Right lung (tissue), 5 donors: ENCODE data around the gene GRPEL2. TPM values are rescaled to one million over a fixed set of nuclear protein-coding genes. Genes with fewer than 3 reads are reported as not detected.
"Not testable (repeated sequence)": the region's sequence is repeated elsewhere in the genome, so short reads cannot be mapped to it uniquely, and the experiment has no call there.

Experiments used
- DNase-seq, 2 donors: peaks; one replicate each; pipeline ENCODE4 v3.0.0-alpha.2; 2013
- polyA plus RNA-seq, 5 donors: library from polyadenylated mRNA; unstranded; fragments of 120-200 nt; gene quantifications; one replicate each; pipeline versions ENCODE4 v1.2.1 to v1.2.3, GENCODE V29; 2013; ENCODE audit warnings: inconsistent platforms in 1 of 5, low replicate concordance in 1 of 5; ENCODE audit not compliant: insufficient read length in 5 of 5, insufficient read depth in 1 of 5

The GRPEL2 gene
- polyA plus RNA-seq, 5 donors = 14.8 to 30.8 (median 24.5) TPM

DNA sequence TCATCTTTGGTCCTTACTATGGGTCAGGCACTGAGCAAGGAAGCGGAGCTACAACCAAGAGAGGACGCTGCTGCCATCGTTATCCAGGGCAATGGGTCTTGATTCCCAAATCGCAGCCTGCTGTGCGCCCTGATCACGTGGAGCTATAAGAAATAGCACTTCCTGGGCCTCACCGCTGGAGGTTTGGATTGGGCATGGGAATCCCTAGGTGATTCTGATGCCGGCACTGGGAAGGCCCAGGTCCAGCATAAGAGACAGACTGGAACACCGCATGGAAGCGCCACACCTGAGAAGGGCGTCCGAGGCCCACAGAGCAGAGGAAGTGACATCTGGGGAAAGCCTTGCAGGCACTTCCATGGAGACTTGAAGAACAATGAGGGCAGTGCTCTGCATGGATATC is 30.8 kb downstream of the GRPEL2 start:
- DNase-seq = no peak

DNA sequence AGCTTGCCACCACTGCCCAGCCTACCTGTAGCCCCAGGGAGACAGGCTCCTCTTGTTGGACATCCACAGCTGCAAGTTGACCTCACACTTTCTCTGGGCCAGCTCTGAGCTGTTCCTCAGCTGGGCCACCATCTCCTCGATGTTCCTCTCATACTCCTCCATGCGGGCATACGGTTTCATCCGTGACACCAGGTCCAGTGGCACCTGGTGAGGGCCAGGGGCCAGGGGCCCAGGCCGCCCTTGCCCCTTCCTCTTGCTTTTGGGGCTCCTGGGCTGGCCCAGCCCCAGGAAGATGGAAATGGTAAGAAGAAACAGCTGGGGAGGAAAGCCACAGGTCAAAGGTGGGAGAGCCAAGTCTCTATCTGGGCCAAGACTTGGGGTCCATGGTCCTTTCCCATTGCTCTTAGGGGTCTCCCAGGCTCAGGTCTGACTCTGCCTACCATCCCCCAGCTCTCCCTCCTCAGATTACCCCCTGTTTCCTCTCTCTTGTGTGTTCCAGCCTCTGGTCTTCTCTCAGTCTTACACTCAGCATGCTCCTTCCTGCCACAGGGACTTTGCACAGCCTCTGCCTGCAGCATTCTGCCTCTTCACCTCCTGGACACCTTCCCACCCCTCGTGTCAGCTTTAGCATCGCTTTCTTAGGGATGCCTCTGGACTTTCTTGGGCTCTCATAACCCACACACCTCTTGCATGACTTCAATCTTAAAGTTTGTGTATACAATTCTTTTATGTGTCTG is 31.6 kb downstream of the GRPEL2 start:
- DNase-seq = no peak

DNA sequence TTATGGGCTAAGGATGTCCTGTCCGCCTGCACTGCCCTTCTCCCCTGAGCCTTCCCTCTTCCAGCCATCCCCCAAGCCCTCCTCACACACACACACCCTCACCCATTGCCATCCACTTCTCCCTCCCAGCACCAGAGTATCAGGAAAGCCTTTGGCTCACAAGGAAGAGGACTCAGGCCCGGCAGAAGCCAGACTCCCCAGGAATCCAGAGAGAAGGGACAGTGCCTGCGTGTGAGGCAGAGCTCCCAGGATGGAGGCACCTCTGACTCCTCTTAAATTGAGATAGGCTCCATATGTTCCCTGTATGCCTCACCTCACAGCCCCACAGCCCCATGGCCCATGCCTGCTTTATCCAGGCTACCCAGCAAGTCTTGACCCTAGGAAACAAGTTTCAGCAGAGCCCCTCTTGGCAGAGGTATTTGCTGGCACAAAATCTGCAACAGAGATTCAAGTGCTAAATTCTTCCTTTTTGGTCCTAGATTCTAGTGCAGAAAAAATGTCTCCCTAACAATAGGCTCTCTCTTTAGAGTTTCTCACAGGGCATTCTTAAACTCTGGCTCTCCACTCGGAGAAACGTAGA is 33.0 kb downstream of the GRPEL2 start:
- no peak for DNase-seq

DNA sequence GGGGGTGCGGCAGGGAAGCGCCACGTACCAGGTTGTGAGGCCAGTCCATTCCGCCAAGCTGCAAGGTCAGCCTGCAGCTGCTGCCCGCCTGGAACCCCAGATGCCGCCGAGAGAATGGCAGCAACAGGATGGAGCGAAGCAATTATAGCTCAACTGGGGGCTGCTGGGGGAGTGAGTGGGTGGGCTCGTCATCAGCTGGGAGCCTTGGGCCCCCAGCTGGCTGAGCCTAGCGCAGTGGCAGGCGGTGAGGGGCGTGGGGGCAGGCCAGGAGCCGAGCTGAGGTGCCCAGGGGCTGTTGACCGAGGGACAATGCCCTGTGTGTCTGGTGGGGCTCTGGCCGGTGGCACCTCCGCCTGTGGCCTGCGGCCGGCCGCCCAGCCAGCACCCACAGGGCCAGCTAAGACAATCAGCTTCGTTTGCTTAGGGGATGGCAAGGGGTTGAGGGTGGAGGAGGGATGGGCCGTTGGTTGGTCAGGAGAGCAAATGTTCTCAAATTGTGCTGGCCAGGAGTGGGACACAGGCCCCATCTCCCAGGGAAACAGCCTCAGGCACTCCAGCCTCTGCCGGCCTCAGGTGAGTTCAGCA is 34.0 kb downstream of the GRPEL2 start, which contains the start of gene IL17B:
Gene IL17B, minus strand, starts transcription at position 116 of the 585 bp plus-strand sequence. Its CDS starts 67 bp downstream, at position 49.
- no peak for DNase-seq

DNA sequence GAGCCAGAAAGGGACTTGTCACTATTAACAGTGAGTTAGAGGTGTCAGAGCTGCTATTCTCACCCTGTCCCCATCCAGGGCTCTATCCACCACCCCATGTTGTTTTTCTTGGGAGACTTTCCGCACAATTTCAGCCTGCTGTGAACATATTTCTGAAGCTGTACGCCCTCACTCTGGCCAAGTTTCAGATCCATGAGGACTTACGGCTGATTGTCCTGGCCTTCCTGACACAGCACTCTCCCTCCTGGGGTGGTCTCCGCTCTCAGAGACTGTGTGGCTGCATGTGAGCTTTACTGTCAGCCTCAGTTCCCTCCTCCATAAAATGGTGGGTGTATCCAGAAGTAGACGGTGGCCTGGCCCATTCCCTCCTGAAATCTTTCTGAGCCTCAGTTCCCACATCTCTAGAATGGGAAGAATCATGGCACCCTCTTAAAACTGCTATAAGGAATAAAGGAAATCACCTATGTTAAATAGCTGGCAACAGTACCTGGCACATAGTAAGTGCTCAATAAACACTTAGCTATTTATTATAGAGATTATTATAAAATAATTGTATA is 34.6 kb downstream of the GRPEL2 start:
- DNase-seq = no peak

DNA sequence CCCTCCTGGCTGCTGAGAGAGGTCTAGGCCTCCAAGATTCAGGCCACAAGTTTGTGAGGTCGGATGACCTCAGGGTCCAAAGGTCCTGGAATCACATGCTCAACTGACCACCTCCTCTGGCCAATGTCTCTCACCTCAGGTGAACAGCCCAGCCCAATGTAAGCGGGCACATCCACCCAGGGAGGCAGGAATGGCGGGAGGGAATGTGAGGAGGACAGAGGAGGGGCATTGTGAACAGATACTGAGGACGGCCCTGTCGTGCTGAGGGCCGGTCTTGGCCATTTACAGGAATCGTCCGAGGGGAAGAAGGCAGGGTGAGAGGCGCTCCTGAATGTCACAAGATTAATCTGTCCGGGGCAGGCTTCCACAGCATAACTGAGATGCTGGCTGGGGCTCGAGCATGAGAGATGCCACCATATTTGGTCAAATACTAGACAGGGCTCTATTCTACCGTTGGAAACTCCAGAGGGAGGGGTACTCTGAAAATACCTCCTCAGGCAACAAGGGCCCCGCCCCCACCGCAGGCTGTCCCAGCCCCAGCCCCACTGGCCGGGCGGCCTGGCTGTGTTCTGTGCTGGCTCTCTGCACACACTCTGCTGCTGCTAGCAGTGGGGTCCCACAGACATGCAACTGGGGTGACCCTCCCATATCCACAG is 35.3 kb downstream of the GRPEL2 start:
- no peak for DNase-seq

DNA sequence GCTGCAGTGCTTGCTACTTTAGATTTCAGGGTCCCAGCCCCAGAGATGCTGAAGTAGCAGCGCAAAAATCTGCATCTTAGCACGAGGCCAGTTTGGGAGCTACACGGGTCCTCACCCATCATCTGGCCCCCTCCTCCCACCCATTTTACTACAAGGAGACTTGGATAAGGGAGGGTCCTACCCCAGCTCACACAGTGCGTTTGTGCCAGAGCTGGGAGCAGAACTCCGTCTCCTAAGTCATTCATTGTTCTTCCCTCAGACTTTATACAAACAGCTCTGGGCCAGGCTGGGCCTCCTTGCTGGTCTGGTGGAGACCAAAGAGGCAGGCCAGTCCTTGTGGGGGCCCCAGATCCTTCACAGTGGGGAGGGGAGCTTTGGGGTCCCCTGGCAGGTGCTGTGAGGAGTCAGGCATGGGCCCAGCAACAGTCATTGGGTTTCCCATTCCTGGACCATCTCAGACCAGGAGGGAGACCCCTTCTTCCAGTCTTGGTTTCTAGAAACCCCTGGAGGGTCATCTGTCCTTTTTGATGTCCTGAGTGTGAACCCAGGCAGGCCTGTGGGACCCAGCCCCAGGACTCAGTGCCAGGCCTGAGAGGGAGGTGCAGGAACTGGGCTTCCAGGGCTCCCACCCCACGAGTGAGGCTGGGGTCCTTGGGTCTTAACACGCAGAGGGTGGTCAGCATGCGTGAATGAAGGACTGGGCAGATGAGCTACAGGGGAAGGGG is 36.1 kb downstream of the GRPEL2 start:
- DNase-seq = no peak

DNA sequence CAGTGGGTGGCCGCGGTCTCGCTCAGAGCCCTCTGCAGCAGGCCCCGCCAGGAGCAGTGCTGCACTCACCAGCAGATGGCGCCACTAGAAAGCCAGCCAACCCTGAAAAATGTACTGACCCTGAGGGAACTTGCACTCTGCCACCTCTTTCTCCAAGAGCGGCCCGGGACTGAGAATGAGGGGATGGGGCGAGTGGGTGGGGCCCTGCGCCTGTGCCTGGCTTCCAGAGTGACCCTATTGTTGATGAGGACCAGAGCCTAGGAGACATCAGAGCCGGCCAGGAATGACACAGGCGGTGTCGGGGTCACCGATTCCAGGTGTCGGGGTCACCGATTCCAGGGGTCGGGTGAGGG is 36.7 kb downstream of the GRPEL2 start:
- peak in 1 of 2 donors; percentile 79 for DNase-seq

DNA sequence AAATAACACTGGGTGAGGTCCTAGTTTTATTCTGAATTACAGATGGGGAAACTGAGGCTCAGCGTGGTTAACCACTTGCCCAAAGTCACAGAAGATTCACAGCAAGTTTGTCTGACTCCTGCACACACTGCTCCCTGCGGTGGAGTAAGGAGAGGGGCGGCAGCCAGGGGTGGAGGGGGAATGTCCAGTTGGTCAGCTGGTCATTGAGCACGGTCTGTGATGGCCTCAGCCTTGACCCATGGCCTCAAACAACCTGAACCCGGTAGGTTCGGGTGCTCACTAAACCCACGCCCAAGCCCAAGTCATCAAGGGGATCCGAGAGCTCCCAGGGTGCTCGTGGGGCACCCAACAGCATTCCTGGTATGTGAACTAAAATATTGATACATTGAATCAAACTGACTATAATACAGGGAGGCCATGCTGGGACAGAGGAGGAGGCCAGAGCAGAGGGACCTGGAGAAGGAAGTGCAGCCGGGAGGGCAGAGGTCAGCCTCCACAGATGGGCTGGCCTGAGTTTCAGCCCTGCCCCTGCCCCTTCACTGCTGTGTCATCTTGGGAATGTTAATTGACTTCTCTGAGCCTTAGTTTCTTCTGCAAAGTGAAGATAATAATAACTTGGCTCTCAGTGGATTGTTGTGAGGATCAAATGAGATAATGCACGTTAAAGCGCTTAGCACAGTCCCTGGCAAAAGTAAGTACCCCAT is 37.4 kb downstream of the GRPEL2 start:
- no peak for DNase-seq

DNA sequence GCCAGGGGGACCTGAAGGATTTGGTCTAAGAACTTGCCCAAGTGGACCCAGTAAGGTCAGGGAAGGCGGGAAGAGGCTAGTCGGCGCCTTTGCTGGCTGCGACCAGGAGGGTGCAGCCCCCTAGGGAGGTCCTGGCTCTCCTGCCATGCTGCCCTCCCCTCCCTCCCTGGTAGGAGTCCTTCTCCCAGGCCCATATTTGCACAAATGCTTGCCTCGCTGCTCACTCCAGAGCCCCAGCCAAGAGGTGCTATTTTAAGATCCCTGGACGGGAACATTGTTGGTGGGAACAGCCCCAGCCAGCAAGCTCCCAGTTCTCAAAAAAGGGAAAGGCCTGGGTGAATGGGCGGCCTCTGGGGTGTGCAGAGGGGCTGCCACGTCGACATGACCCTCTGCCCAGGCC is 38.1 kb downstream of the GRPEL2 start:
- DNase-seq = no peak

DNA sequence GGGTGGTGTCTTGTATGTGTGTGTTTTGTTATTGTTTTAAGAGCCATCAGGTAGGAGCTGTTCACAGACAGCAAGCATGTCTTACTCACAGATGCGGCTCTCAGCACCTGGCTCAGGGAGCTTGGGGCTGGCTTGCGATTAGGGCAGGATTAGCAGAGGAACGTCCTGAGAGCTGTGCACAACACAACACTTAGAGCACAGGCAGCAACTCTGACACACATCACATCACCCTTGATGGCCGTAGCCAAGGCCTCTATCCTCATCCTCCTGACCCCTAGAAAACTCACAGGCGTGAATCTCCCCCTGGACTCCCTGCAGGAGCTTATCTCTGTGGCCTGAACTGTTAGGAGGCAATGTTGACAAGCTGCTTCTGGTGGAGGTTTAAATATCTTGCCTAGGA is 40.9 kb downstream of the GRPEL2 start:
- no peak for DNase-seq

DNA sequence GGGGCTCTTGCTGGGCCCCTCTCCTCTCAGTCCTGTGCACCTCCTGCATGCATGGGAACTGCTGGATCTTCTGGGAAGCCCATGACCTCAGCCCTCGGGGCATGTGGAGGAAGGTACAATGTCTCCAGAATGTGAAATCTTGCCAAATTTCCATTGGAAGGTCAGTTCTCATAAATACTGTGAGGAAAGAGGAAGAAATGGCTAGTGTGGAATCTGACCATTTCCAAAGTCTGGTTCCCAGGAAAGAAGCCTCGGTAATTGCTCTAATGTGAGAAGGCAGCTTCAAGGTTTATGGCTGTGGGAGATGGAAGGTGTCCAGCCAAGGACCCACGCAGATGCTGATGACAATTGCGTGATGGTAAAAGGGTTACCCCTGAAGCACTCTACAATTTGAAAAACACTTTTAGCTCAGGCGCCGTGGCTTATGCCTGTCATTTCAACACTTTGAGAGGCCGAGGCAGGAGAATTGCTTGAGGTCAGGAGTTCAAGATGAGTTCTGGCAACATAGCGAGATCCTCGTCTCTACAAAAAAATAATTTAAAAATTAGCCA is 41.9 kb downstream of the GRPEL2 start:
- no peak for DNase-seq

DNA sequence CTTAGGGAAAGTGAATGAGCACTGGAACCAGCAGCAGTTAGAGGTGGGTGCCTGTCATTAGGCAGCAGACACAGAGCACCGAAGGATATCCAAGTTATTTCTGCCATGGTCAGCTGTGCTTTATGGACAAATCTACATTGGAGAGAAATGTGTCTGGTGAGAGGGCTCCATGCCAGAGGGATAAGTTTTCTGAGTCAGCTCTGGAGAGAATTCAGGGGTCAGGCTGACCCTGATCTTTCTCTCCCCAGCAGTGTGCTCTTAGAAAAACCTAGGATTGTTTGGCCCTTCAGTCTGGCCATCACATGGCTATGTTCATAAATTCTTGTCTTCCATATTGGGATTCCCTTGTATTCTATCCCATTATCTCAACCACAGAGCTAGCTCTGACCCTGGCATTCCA is 42.7 kb downstream of the GRPEL2 start:
- DNase-seq = no peak

DNA sequence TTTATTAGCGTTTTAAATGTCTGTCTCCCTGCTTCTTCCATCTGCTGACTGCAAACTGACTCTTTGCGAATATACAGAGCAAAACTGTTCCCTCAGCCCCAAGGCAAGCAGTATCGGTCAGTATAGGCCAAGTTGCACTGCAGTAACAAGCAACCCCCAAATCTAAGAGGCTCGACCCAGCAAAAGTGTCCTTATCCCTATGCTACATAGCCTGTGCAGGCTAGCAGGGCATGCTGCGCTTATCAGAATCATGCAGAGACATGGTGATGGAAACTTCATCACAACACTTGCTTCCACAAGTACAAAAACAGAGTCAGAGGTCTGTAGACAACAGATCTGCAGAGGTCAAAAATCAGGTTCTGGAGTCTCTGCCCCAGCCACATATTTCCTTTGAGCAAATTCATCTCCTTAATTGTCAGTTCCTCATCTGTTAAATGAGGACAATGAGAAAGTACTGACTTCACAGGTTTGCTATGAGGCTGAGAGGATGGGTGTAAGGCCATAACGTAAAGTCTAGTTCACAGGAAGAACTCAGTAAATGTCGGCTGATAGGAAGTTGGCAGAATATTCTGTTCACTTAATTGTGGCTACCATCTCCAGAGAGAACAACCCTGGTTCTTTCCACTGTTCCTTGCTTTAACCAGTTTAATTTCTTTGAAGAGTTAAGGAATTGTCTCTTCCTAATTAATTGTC is 43.3 kb downstream of the GRPEL2 start:
- DNase-seq = no peak

DNA sequence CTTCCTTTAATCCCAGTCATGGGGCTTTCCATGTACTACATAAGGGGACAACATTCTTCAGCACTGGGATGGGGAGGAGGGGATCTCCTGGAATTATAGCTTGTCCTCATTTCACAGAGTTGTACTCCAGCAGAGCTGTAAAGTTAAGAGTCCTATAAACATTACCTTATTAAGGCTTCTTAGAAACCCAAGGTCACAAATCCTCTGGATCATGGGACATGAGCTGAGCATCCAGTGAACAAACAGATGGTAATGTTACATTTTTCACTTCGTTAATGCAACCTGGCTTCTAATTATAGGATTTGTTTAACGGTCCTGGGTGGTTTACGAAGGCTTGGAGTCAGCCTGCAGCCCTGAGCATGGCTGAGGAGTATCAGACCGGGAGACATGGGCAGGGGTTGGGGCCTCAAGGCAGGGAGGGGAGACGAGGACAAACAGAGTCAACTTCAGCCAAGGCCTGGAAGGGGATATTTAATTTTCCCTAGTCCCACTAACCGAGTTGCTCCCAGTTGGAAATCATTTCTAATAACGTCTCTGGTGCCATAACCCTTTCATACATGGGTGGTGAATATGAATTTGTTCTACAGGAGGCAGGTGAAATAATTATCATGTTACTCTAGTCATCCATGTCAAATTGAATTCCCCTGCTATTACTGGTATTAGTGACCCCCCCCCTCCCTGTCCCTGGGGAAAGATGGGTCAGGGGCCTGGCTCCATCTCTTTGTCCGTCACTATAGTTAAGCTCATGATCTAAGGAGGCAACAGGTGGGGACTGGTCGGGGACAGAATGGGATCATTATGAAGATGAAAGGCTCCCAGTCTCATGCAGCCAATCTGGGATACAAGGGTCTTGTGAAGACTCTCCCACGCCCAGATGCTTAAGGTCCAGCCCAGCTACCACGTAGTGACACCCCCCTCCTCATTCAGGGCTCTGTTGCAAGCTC is 44.5 kb downstream of the GRPEL2 start:
- no peak for DNase-seq

DNA sequence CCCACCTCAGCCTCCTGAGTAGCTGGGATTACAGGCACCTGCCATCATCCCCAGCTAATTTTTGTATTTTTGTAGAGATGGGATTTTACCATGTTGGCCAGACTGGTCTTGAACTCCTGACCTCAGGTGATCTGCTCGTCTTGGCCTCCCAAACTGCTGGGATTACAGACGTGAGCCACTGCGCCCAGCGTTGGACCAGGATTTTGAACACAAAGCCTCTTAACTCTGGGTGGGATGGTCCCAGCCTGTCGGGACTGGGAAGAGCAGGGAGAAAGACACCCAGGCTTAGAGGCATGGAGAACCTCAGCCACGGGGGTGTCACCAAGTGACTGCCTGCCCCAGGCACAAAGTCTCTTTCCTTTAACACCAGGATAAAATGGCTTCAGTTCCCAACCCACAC is 45.8 kb downstream of the GRPEL2 start:
- DNase-seq = not testable (repeated sequence)

DNA sequence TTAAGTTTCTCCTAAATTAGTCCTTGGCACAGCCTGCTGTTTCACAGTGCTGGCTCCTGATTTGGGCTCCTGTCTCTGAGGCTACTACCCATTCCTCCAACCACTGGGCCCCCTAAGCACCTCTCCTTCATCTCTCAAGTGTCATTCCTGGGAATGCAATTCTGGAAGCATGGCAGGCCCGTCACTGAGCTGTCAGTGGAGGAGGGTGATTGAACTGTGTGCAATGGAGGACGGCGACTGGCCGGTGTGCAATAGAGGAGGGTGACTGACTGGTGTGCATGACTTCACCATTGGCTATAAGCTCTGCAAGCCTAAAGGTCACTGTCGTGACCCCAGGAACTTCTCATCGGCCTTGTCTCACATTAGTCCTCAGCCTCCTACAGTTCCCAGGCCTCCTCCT is 46.2 kb downstream of the GRPEL2 start:
- no peak for DNase-seq

DNA sequence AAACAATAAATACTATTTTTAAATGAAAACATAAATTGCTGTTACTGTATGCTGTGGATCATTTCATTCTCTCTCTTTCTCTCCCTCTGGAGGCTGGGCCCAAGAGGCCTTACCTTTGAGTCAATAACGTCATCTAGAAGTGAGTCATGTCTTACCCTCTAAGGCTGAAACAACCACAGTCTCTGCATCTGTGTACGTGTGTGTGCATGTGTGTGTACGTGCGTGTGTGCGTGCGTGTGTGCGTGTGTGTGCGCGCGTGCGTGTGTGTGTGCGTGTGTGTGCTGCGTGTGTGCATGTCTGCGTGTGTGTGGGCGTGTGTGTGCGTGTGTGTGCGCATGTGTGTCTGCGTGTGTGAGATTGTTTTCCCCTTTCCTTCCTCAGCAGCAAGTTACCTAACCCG is 47.4 kb downstream of the GRPEL2 start:
- DNase-seq = no peak

DNA sequence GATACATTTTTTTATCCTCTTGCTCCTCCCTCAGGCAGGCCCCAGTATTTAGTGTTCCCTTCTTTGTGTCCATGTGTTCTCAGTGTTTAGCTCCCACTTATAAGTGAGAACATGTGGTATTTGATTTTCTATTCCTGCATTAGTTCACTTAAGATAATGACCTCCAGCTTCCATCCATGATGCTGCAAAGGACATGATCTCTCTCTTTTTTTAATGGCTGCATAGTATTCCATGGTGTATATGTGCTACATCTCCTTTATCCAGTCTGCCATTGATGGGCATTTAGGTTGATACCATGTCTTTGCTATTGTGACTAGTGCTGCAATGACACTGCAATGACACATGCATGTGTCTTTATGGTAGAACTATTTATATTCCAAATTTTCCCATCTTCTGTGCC is 49.7 kb downstream of the GRPEL2 start:
- not testable (repeated sequence) for DNase-seq
